LNCaP clone FGC (cell line): ENCODE measurements around the gene PTPN20.

Experiments
- DNase-seq: peaks from one replicate; pipeline ENCODE4 v3.0.0-alpha.2; 2011; ENCODE audit warnings: low read depth
- H3K4me3 ChIP-seq: 2 replicates; pipeline ENCODE4 v1.5.1; 2011; ENCODE audit warnings: mild to moderate bottlenecking, low read depth, low read length, control low read depth
- CTCF ChIP-seq: IDR thresholded peaks from 2 replicates; pipeline ENCODE4 v1.5.1; 2012; ENCODE audit warnings: mild to moderate bottlenecking; ENCODE audit not compliant: control insufficient read depth, insufficient read depth; ENCODE audit errors: extremely low read depth

The PTPN20 gene

DNA sequence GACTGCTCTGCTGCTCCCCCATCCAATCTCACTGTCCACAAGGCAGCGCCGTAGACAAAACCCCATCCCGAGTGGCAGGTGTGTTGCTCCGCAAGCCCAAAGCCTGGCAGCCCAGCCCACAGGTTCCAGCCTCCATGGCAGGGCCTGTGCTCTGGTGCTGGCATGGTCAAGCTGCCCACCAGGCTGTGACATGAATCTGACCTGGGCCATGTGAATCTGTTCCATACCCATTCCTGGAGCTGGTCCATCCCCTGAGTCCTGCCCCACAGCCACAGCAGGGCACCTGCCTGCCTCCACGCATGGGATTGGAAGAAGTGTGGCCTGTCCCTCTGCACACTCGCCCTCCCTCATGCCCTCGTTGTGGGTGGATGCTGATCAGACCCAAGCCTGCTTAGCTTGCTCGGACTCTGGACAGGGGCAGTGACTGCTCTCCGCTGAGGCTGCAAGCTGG, 128.8 kb downstream of the PTPN20 start:
- no peak for TF ChIP-seq CTCF
- DNase-seq, result no peak

GRCh38 chr10:47040681-47041080, 129.5 kb downstream of the PTPN20 start:
- no peak for DNase-seq
- no peak overlapping the region for H3K4me3 ChIP-seq
- no peak for TF ChIP-seq CTCF

More for the DNA sequence above, 128.8 kb downstream of the PTPN20 start:
- H3K4me3 ChIP-seq, result no peak overlapping the region

- TF ChIP-seq CTCF, result no peak
- H3K4me3 ChIP-seq, result no peak overlapping the region
- no peak for DNase-seq
Measured at GRCh38 chr10:47041396-47042198, 130.4 kb downstream of the PTPN20 start.

DNA sequence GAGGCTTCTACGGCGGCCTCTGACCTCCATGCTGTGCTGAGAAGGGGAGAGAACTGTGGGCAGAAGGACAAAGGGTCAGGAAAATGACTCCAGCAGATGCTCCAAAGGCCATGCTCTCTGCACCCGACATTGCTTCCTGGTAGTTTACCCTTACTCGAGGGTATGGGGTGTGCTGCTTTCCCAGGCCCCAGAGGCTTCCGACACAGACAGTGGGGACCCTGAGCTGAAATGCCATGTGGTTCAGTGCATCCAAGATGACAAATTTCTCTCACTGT, 130.9 kb downstream of the PTPN20 start:
- no peak for TF ChIP-seq CTCF
- no peak for DNase-seq
- no peak overlapping the region for H3K4me3 ChIP-seq

GRCh38 chr10:47042780-47043750, 131.8 kb downstream of the PTPN20 start:
- no peak overlapping the region for H3K4me3 ChIP-seq
- DNase-seq, result no peak
- no peak for TF ChIP-seq CTCF

DNA sequence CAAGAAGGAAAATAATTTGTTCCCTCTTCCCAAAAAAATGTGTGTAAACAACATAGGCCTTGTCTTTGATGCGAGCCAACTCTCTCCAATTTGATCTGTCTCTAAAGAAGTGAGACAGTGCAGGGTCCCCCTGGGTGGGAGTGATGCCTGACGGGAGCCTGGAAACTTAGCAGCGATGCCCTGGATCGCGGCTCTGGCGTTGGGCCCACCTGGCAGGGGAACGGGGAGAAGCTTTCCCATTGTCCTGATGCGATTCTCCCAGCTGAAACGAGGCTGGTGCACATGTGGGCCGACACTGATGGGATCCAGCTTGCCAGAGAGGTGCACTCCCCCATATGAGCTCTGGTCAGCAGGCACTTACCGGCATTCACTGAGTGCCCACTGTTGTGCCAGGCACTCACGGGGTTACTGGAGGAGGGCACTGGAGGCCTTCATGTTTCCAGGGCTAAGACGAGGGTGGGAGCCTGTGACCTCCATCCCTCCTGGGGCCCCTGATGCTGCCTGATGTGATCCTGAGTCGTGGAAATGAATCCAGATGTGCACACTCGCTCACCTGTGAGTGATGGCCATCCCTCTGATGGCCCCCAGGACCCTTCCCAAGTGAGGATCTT, 132.8 kb downstream of the PTPN20 start:
- DNase-seq, result no peak
- no peak for TF ChIP-seq CTCF
- no peak overlapping the region for H3K4me3 ChIP-seq
